GM06990 (cell line): ENCODE measurements around the gene S100A5.

Experiments used
- DNase-seq: peaks from one replicate; pipeline ENCODE4 v3.0.0-alpha.2; 2011; ENCODE audit not compliant: insufficient read length; ENCODE audit errors: extremely low read depth
- H3K27me3 ChIP-seq: replicated peaks from 2 replicates; pipeline ENCODE4 v1.6.0; 2011; ENCODE audit warnings: low read length; ENCODE audit not compliant: control insufficient read depth, insufficient read depth
- H3K36me3 ChIP-seq: 2 replicates; pipeline ENCODE4 v1.5.1; 2011; ENCODE audit warnings: low read length; ENCODE audit not compliant: control insufficient read depth, insufficient read depth
- H3K4me3 ChIP-seq: replicated peaks from 2 replicates; pipeline ENCODE4 v1.5.1; 2011; ENCODE audit warnings: low read depth, mild to moderate bottlenecking, control low read depth, low read length
- CTCF ChIP-seq: IDR thresholded peaks from 2 replicates; pipeline ENCODE4 v1.5.1; 2011; ENCODE audit warnings: low read length, control low read depth, mild to moderate bottlenecking, inconsistent platforms; ENCODE audit not compliant: insufficient read depth, poor library complexity, severe bottlenecking

Gene S100A5

GRCh38 chr1:153541641-153542590, 1.2 kb upstream of the S100A5 start:
- DNase-seq: no peak
- Histone ChIP-seq H3K27me3 (no peaks in the 10 kb centered on the region), H3K36me3 (no peaks in the 10 kb centered on the region), H3K4me3 (no peak overlapping the region)
- TF ChIP-seq CTCF: no peak

- DNase-seq: no peak
- TF ChIP-seq CTCF: no peak
- no peaks in the 10 kb centered on the region for H3K27me3 ChIP-seq
Measured at GRCh38 chr1:153539395-153540093, 1.2 kb downstream of the S100A5 start.

GRCh38 chr1:153538315-153538821, 2.4 kb downstream of the S100A5 start:
- TF ChIP-seq CTCF: no peak
- no peak for DNase-seq

More at GRCh38 chr1:153539395-153540093, 1.2 kb downstream of the S100A5 start:
- no peak overlapping the region for H3K4me3 ChIP-seq
- no peaks in the 10 kb centered on the region for H3K36me3 ChIP-seq

GRCh38 chr1:153537376-153537730, 3.4 kb downstream of the S100A5 start:
- no peaks in the 10 kb centered on the region for H3K27me3 ChIP-seq
- no peak overlapping the region for H3K4me3 ChIP-seq
- H3K36me3 ChIP-seq: no peaks in the 10 kb centered on the region
- DNase-seq: no peak
- TF ChIP-seq CTCF: no peak

More at GRCh38 chr1:153538315-153538821, 2.4 kb downstream of the S100A5 start:
- Histone ChIP-seq H3K27me3 (no peaks in the 10 kb centered on the region), H3K36me3 (no peaks in the 10 kb centered on the region), H3K4me3 (no peak overlapping the region)

- no peaks in the 10 kb centered on the region; the same call in 1 of the 2 replicates for H3K27me3 ChIP-seq
- no peak overlapping the region for H3K4me3 ChIP-seq
- no peak for DNase-seq
- no peaks in the 10 kb centered on the region for H3K36me3 ChIP-seq
- no peak for TF ChIP-seq CTCF
Measured at GRCh38 chr1:153536671-153537375, 3.9 kb downstream of the S100A5 start.
